Aorta (tissue), 5 donors: ENCODE measurements around the gene NHSL2. TPM values are rescaled to one million over a fixed set of nuclear protein-coding genes. Genes with fewer than 3 reads are reported as not detected.

Experiments
- ATAC-seq: fragments of 200-7000 bp; cut with Tn5 transposase; one replicate; pipeline ENCODE4 v1.9.1; 2022; ENCODE audit warnings: moderate library complexity; ENCODE audit not compliant: low FRiP score
- DNase-seq, 2 donors: peaks; one replicate each; pipeline ENCODE4 v3.0.0-alpha.2; 2020
- H3K27ac ChIP-seq, 2 donors: one replicate each; pipeline ENCODE4 v1.5.1; 2013; ENCODE audit warnings: low read length in 2 of 2, mild to moderate bottlenecking in 2 of 2, moderate library complexity in 2 of 2, control low read depth in 1 of 2, inconsistent platforms in 1 of 2, low read depth in 1 of 2
- H3K27me3 ChIP-seq, 2 donors: one replicate each; pipeline ENCODE4 v1.6.1; 2013; ENCODE audit warnings: control low read depth in 1 of 2, low read length in 1 of 2, mild to moderate bottlenecking in 1 of 2, moderate library complexity in 1 of 2; ENCODE audit not compliant: insufficient read depth in 2 of 2, control insufficient read depth in 1 of 2
- H3K36me3 ChIP-seq, 2 donors: one replicate each; pipeline ENCODE4 v1.6.1; 2013; ENCODE audit warnings: control low read depth in 1 of 2, low read length in 1 of 2, mild to moderate bottlenecking in 1 of 2; ENCODE audit not compliant: insufficient read depth in 2 of 2, control insufficient read depth in 1 of 2
- H3K4me1 ChIP-seq, 2 donors: one replicate each; pipeline ENCODE4 v1.6.1; 2013; ENCODE audit warnings: low read length in 2 of 2, control low read depth in 1 of 2, mild to moderate bottlenecking in 1 of 2, moderate library complexity in 1 of 2; ENCODE audit not compliant: insufficient read depth in 2 of 2, control insufficient read depth in 1 of 2
- H3K4me3 ChIP-seq, 2 donors: one replicate each; pipeline ENCODE4 v1.5.1; 2013; ENCODE audit warnings: low read length in 2 of 2, control low read depth in 1 of 2, mild to moderate bottlenecking in 1 of 2
- H3K9me3 ChIP-seq: one replicate; pipeline ENCODE4 v1.6.1; 2013; ENCODE audit warnings: mild to moderate bottlenecking, low read length; ENCODE audit not compliant: control insufficient read depth
- WGBS, 2 donors: extraction: QIAGEN DNeasy Blood & Tissue Kit; methylation state at CpG; one replicate each; pipeline ENCODE4 v1.1.7; 2013; 5-methylcytosine and 5-hydroxymethylcytosine counted together
- intact Hi-C, 2 donors: fragments of 100-400 bp; cut with DNase I; formaldehyde crosslinking; loops; one replicate each; pipeline versions ENCODE4 v1.14.2 to v1.15.0; 2022
- polyA plus RNA-seq, 2 donors: library from polyadenylated mRNA; stranded (reverse); fragments of 200-250 nt; gene quantifications; one replicate each; pipeline ENCODE4 v1.2.3, GENCODE V29; 2013
- total RNA-seq, 2 donors: library from RNA; stranded (reverse); fragmentation: NEBNext Ultra II Directional; extraction: Animal tissue kit (Norgen Biotek cat#: 25700); gene quantifications; one replicate each; pipeline ENCODE4 v1.2.1, GENCODE V29; 2021
- donor health status: healthy with polysubstance abuse.
- donor health status: Bipolar disorder and iron deficiency.
- donor health status: DM: no; HTN: no; CAD: no.
- donor health status: DM: no; HTN: no; CAD: no.
- donor health status: DM: yes; HTN: yes; CAD: no.

Gene NHSL2
- total and polyA plus RNA-seq, 4 donors = 0.88 to 50.4 (median 15.9) TPM

DNA sequence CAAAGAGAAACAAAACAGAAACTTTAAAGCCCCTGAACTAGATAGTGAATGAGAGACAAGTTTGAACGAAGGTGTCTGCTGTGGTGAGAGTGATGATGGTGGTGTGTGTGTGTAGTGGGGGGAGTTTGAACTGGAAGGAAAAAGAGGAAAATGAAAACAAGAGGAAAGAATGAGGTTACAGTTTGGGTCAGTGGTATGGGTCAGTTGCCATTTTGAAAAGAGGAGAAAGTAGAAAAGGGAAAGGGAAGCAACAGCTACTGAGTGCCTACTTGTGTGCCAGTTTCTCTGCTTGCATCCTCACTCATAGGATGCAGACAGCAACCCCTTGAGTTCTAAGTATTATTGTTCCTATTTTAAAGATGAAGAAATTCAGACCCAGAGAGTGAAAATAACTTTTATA lies 26.0 kb downstream of the NHSL2 start:
- 45 to 94% methylated on average over 1 of the region's 1 CpG for WGBS, 2 donors
- DNase-seq = no peak
- no peaks in the 10 kb centered on the region for H3K9me3 ChIP-seq
- no peak for ATAC-seq
- no peak overlapping the region for H3K27ac ChIP-seq
- H3K4me1 ChIP-seq = no peaks in the 10 kb centered on the region
- intact Hi-C loops = no loop called here
- H3K27me3 ChIP-seq = no peaks in the 10 kb centered on the region
- H3K4me3 ChIP-seq = no peak overlapping the region
- no peaks in the 10 kb centered on the region for H3K36me3 ChIP-seq

DNA sequence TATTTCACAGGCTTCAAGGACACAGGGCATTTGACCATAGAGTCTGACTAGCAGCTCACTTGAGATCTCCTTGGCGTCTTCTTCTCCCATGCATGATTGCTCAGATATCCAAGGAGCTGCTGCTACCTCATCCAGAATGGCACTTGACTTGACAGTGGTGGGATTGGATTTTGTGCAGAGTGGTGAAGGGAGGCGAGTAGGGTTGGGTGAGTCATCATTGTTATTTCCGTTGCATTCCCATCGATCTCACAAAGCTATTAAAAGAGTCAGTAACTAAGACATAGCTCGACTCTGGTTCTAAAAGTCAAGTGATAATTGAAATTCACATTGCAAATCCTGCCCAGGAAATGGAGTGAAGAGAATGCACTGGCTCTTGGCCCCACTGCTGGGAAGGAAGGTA lies 27.7 kb downstream of the NHSL2 start:
- Histone ChIP-seq H3K4me1 (no peaks in the 10 kb centered on the region), H3K36me3 (no peaks in the 10 kb centered on the region), H3K27me3 (no peaks in the 10 kb centered on the region), H3K27ac (no peak overlapping the region), H3K4me3 (no peak overlapping the region), H3K9me3 (no peaks in the 10 kb centered on the region)
- intact Hi-C loops = no loop called here
- no peak for DNase-seq
- no peak for ATAC-seq
- WGBS, 2 donors = 59 to 66% methylated on average over 5 of the region's 5 CpGs

DNA sequence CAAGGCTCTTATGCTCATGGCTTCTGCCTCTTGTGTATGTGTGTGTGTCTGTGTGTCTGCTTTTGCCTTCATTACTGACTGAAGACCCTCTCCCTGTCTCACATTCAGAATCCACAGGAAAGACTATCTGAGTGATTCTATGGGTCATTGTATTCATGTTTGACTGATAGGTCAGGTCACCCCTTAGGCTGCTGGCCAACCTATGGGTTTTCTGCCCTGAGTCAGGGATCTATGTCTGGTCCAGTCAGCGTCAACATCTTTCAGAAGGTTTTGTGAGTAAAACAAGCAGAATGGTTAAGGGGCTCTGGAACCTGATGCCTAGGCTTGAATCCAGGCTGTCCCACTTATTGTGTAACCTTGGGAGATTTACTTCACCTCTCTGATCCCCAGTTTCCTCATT lies 30.5 kb downstream of the NHSL2 start:
- WGBS, 2 donors = 80 to 98% methylated on average over 1 of the region's 1 CpG

DNA sequence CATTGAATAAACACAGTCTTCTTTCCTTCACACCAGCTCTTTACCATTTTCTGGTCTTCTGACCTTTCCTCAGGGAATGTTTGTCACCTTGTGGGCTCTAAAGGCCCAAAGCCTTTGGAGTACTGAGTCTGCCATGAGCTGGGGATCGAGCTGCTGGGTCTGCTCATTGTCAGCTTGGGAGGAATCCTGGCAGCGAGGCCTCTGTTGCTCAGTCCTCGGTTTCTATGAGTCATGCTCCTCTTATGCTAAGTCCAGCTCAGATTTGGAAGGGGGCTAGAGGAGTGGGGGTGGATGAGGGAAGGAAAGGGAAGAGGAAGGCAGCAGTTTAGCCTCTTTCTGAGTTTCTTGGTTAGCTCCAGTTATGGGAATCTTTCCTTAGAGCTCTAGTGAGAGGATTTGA lies 31.1 kb downstream of the NHSL2 start:
- Histone ChIP-seq H3K27ac (no peak overlapping the region), H3K36me3 (no peaks in the 10 kb centered on the region), H3K27me3 (no peaks in the 10 kb centered on the region), H3K4me1 (no peaks in the 10 kb centered on the region), H3K9me3 (no peaks in the 10 kb centered on the region), H3K4me3 (no peak overlapping the region)
- ATAC-seq (peak; percentile 68), DNase-seq (peak in 1 of 2 donors; percentile 61)
- intact Hi-C loops = no loop called here
- 2 to 13% methylated on average over 3 of the region's 3 CpGs for WGBS, 2 donors

More for the DNA sequence above, 30.5 kb downstream of the NHSL2 start:
- no peaks in the 10 kb centered on the region for H3K9me3 ChIP-seq
- H3K4me1 ChIP-seq = no peaks in the 10 kb centered on the region
- DNase-seq = no peak
- H3K36me3 ChIP-seq = no peaks in the 10 kb centered on the region
- no peak overlapping the region for H3K27ac ChIP-seq
- intact Hi-C loops = no loop called here
- no peak overlapping the region for H3K4me3 ChIP-seq
- H3K27me3 ChIP-seq = no peaks in the 10 kb centered on the region
- no peak for ATAC-seq

DNA sequence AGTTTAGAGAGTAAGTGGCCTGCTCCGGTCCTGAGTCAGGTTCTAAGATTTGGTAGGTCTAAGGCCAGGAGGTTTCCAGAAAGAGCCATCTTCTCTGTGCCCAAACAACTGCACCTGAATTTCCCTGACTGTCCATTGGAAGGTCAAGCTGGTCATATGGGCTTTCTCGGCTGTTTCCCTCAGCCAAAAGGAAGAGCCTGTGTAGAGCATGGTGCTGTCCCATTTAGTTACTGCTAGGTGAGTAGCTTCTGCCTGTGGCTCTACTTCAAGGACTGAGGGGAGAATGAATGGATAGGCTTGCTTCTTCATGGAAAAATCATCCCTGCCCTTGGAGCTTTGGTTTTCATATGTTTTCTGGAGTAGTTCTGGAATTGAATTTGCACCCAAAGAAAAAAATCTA lies 33.7 kb downstream of the NHSL2 start:
- DNase-seq (no peak), ATAC-seq (no peak)
- H3K4me3 ChIP-seq = no peak overlapping the region
- H3K9me3 ChIP-seq = no peaks in the 10 kb centered on the region
- intact Hi-C loops = no loop called here
- WGBS, 2 donors = 87 to 97% methylated on average over 2 of the region's 2 CpGs
- no peaks in the 10 kb centered on the region for H3K36me3 ChIP-seq
- H3K27ac ChIP-seq = no peak overlapping the region
- no peaks in the 10 kb centered on the region for H3K4me1 ChIP-seq
- H3K27me3 ChIP-seq = no peaks in the 10 kb centered on the region

DNA sequence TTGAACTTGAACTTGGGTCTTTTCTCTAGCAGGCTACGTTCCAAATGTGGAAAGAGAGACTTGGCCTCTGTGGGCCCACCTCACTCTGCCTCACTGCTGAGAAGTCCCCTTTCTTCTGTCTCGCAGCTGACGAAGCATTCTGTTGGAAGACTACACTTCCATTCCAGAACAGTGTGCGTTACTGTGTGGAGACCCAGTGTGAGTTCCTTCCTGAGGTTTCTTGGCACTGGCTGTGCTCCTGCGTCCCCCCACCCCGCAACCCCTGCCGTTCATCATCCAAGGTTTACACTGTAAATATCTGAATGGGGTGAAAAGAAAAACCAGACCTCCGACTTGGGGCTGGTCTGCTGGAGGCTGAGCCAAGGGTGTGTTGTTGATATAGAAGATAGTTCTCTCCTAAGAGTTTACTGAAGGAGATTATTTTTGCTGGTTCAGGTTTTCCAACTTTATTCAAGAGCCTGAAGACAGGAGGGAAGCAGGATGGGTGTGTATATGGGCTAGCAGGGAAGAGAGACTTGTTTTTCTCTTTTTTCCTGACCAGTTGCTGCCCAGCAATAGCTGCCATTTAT lies 34.7 kb downstream of the NHSL2 start:
- no peaks in the 10 kb centered on the region for H3K9me3 ChIP-seq
- H3K4me1 ChIP-seq = no peaks in the 10 kb centered on the region
- 45 to 58% methylated on average over 8 of the region's 8 CpGs for WGBS, 2 donors
- intact Hi-C loops = no loop called here
- ATAC-seq = no peak
- no peaks in the 10 kb centered on the region for H3K36me3 ChIP-seq
- DNase-seq = no peak
- no peak overlapping the region for H3K27ac ChIP-seq
- H3K27me3 ChIP-seq = no peaks in the 10 kb centered on the region
- H3K4me3 ChIP-seq = no peak overlapping the region

DNA sequence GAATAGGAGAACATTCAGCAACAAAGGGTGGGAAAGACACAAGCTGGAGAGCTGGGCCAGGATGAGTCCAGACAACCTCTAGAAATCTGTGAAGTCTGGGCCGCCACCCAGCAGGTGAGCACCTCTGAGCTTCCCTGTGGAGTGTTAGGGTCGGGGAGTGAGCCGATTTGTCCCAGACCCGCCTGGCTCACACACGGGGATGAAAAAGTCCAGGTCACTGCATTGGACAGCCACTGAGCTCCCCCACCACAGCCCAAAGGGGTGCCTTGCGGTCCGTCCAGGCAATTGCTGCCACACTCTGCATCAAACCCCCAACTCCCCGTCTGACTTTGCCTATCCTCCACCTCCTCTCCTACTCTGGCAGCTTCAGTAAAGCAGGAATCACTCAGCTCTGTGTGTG lies 38.7 kb downstream of the NHSL2 start:
- Histone ChIP-seq H3K4me3 (no peak overlapping the region), H3K4me1 (no peaks in the 10 kb centered on the region), H3K36me3 (no peaks in the 10 kb centered on the region), H3K27ac (no peak overlapping the region), H3K9me3 (no peaks in the 10 kb centered on the region), H3K27me3 (no peaks in the 10 kb centered on the region)
- intact Hi-C loops = no loop called here
- DNase-seq (no peak), ATAC-seq (no peak)
- 92% methylated on average over 8 of the region's 8 CpGs for WGBS, 2 donors

- Histone ChIP-seq H3K27me3 (no peaks in the 10 kb centered on the region), H3K27ac (no peak overlapping the region), H3K36me3 (no peaks in the 10 kb centered on the region), H3K9me3 (no peaks in the 10 kb centered on the region), H3K4me3 (no peak overlapping the region), H3K4me1 (no peaks in the 10 kb centered on the region)
- ATAC-seq = no peak
- DNase-seq = no peak
- 56 to 73% methylated on average over 10 of the region's 10 CpGs for WGBS, 2 donors
- intact Hi-C loops = no loop called here
Measured at GRCh38 chrX:71949844-71950445, 39.3 kb downstream of the NHSL2 start.

- Histone ChIP-seq H3K4me1 (no peaks in the 10 kb centered on the region), H3K27me3 (no peaks in the 10 kb centered on the region), H3K9me3 (no peaks in the 10 kb centered on the region), H3K27ac (no peak overlapping the region), H3K4me3 (no peak overlapping the region), H3K36me3 (no peaks in the 10 kb centered on the region)
- intact Hi-C loops = no loop called here
- ATAC-seq = no peak
- no peak for DNase-seq
Measured at GRCh38 chrX:71953391-71953790, 42.7 kb downstream of the NHSL2 start.
